Thyroid gland (tissue), 4 donors: ENCODE results near the gene RAB23. TPM values are rescaled to one million over a fixed set of nuclear protein-coding genes. Genes with fewer than 3 reads are reported as not detected.

ENCODE experiments used
- DNase-seq, 2 donors: peaks; one replicate each; pipeline ENCODE4 v3.0.0-alpha.2; 2019
- H3K27ac ChIP-seq, 3 donors: fragments of 200-600 bp; sonication (generic); 1 replicate in 2 of 3; 2 replicates in 1 of 3; pipeline ENCODE4 v1.5.1; 2016 to 2019; ENCODE audit warnings: mild to moderate bottlenecking in 1 of 3, moderate library complexity in 1 of 3
- H3K27me3 ChIP-seq: fragments of 200-600 bp; sonication (generic); one replicate; pipeline ENCODE4 v1.5.1; 2019
- H3K36me3 ChIP-seq, 2 donors: fragments of 200-600 bp; sonication (generic); one replicate each; pipeline ENCODE4 v1.5.1; 2016 to 2019
- H3K4me1 ChIP-seq, 2 donors: fragments of 200-600 bp; sonication (generic); one replicate each; pipeline ENCODE4 v1.5.1; 2017 to 2019
- H3K4me3 ChIP-seq, 3 donors: fragments of 200-600 bp; sonication (generic); replicated peaks in 1 of 3; 1 replicate in 2 of 3; 2 replicates in 1 of 3; pipeline ENCODE4 v1.5.1; 2016; ENCODE audit warnings: mild to moderate bottlenecking in 1 of 3
- H3K9me3 ChIP-seq: fragments of 200-600 bp; sonication (generic); one replicate; pipeline ENCODE4 v1.5.1; 2017
- CTCF ChIP-seq, 6 experiments: fragments of 200-600 bp in 3 of 6; fragments of 450-650 bp in 3 of 6; sonication (generic) in 3 of 6; IDR thresholded peaks; one replicate each; pipeline ENCODE4 v1.5.1; 2016 to 2019; ENCODE audit warnings: antibody characterized with exemption in 6 of 6, mild to moderate bottlenecking in 2 of 6, inconsistent platforms in 1 of 6, moderate library complexity in 1 of 6
- POLR2A ChIP-seq, 2 donors: fragments of 450-650 bp; IDR thresholded peaks; one replicate each; pipeline ENCODE4 v1.6.1; 2017; ENCODE audit warnings: antibody characterized with exemption in 2 of 2, mild to moderate bottlenecking in 2 of 2, moderate library complexity in 1 of 2
- WGBS, 2 donors: methylation state at CpG; one replicate each; pipeline ENCODE4 v1.1.5; 2017; 5-methylcytosine and 5-hydroxymethylcytosine counted together
- intact Hi-C: fragments of 100-400 bp; cut with DNase I; formaldehyde crosslinking; loops from one replicate; pipeline ENCODE4 v1.15.1; 2023
- total RNA-seq, 4 donors: library from RNA; depleted of rRNA; stranded (reverse); fragments of >200 nt; gene quantifications; one replicate each; pipeline ENCODE4 v1.2.3, GENCODE V29; 2016

RAB23 gene
- total RNA-seq, 4 donors from 2014 or later, result 19.6 to 38.9 (median 27.9) TPM

- H3K27me3 ChIP-seq, result no peaks in the 10 kb centered on the region
- no peaks in the 10 kb centered on the region for H3K9me3 ChIP-seq
- intact Hi-C loops, result no loop called here
- DNase-seq, result no peak
- no peak overlapping the region for H3K4me3 ChIP-seq
- no peak for TF ChIP-seq POLR2A (IDR thresholded peaks at IDR 0.05)
- TF ChIP-seq CTCF (IDR thresholded peaks at IDR 0.05), result no peak
- WGBS, 2 donors, result 97 to 98% methylated on average over 11 of the region's 11 CpGs
- H3K27ac ChIP-seq, result no peak overlapping the region
- H3K4me1 ChIP-seq, result peaks cover 4 to 11% of the 10 kb centered on the region in 2 donors
- H3K36me3 ChIP-seq, result no peaks in the 10 kb centered on the region
Observed at GRCh38 chr6:57217270-57217669, 4.8 kb downstream of the RAB23 start.

- H3K9me3 ChIP-seq, result no peaks in the 10 kb centered on the region
- peak in 1 of 2 donors; percentile 31 for DNase-seq
- peaks cover 4 to 19% of the 10 kb centered on the region in 2 donors for H3K4me1 ChIP-seq
- no peaks in the 10 kb centered on the region for H3K27me3 ChIP-seq
- no peaks in the 10 kb centered on the region for H3K36me3 ChIP-seq
- no peak for TF ChIP-seq POLR2A (IDR thresholded peaks at IDR 0.05)
- TF ChIP-seq CTCF (IDR thresholded peaks at IDR 0.05), result peak in 2 of 6 experiments; percentile 7 to 11
- no peak overlapping the region for H3K27ac ChIP-seq
- intact Hi-C loops, result no loop called here
- H3K4me3 ChIP-seq, result no peak overlapping the region
- 88 to 89% methylated on average over 7 of the region's 7 CpGs for WGBS, 2 donors
Observed at GRCh38 chr6:57216235-57217101, 5.6 kb downstream of the RAB23 start.

- intact Hi-C loops, result no loop called here
- DNase-seq, result no peak
- no peak overlapping the region for H3K27ac ChIP-seq
- no peaks in the 10 kb centered on the region for H3K9me3 ChIP-seq
- TF ChIP-seq POLR2A (IDR thresholded peaks at IDR 0.05) (no peak), CTCF (IDR thresholded peaks at IDR 0.05) (no peak)
- H3K36me3 ChIP-seq, result no peaks in the 10 kb centered on the region
- no peaks in the 10 kb centered on the region for H3K27me3 ChIP-seq
- 92 to 97% methylated on average over 1 of the region's 1 CpG for whole genome bisulfite sequencing, 2 donors
- peaks cover 9 to 25% of the 10 kb centered on the region in 2 donors for H3K4me1 ChIP-seq
- H3K4me3 ChIP-seq, result no peak overlapping the region
Observed at GRCh38 chr6:57215260-57215659, 6.8 kb downstream of the RAB23 start.

- peaks cover 8 to 25% of the 10 kb centered on the region in 2 donors for H3K4me1 ChIP-seq
- no peaks in the 10 kb centered on the region for H3K36me3 ChIP-seq
- H3K4me3 ChIP-seq, result no peak overlapping the region
- no peaks in the 10 kb centered on the region for H3K9me3 ChIP-seq
- WGBS, 2 donors, result 90 to 94% methylated on average over 5 of the region's 5 CpGs
- DNase-seq, result no peak
- H3K27me3 ChIP-seq, result no peaks in the 10 kb centered on the region
- TF ChIP-seq POLR2A (IDR thresholded peaks at IDR 0.05) (no peak), CTCF (IDR thresholded peaks at IDR 0.05) (no peak)
- intact Hi-C loops, result no loop called here
- no peak overlapping the region for H3K27ac ChIP-seq
Observed at GRCh38 chr6:57210060-57210459, 12.0 kb downstream of the RAB23 start.

- Histone ChIP-seq H3K36me3 (no peaks in the 10 kb centered on the region), H3K9me3 (no peaks in the 10 kb centered on the region), H3K27me3 (no peaks in the 10 kb centered on the region), H3K27ac (no peak overlapping the region), H3K4me1 (peaks cover 8 to 25% of the 10 kb centered on the region in 2 donors), H3K4me3 (no peak overlapping the region)
- TF ChIP-seq CTCF (IDR thresholded peaks at IDR 0.05), result no peak
- TF ChIP-seq POLR2A (IDR thresholded peaks at IDR 0.05), result no peak
- intact Hi-C loops, result no loop called here
- DNase-seq, result no peak
Observed at GRCh38 chr6:57209030-57209429, 13.1 kb downstream of the RAB23 start.
